Suppressor macrophage treated with lipopolysaccharide for 4 hours (primary cell): ENCODE measurements around the gene ACAD8.
"Not testable (repeated sequence)": the region's sequence is repeated elsewhere in the genome, so short reads cannot be mapped to it uniquely, and the experiment has no call there.

Experiments
- DNase-seq: peaks from one replicate; pipeline ENCODE4 v3.0.0-alpha.2; 2020

ACAD8 gene

GRCh38 chr11:134270250-134270714 is 16.9 kb downstream of the ACAD8 start:
- DNase-seq = no peak

- DNase-seq = no peak
These were observed 18.6 kb downstream of the ACAD8 start for GRCh38 chr11:134271978-134272377.

- no peak for DNase-seq
These were observed 19.3 kb downstream of the ACAD8 start for GRCh38 chr11:134272381-134273316.

- no peak for DNase-seq
These were observed 19.9 kb downstream of the ACAD8 start for GRCh38 chr11:134273317-134273712.

- no peak for DNase-seq
These were observed 21.8 kb downstream of the ACAD8 start for GRCh38 chr11:134275188-134275533.

- DNase-seq = peak; percentile 27
These were observed 22.4 kb downstream of the ACAD8 start, which contains the start of gene GLB1L3 for GRCh38 chr11:134275534-134276395. Gene GLB1L3, plus strand, starts transcription at chr11:134276379. Its CDS starts 362 bp downstream, at chr11:134276741.

GRCh38 chr11:134276396-134277182 is 23.2 kb downstream of the ACAD8 start:
- no peak for DNase-seq

GRCh38 chr11:134277183-134278001 is 24.0 kb downstream of the ACAD8 start:
- DNase-seq = no peak

GRCh38 chr11:134278356-134278755 is 25.0 kb downstream of the ACAD8 start:
- DNase-seq = no peak

- DNase-seq = not testable (repeated sequence)
These were observed 28.3 kb downstream of the ACAD8 start for GRCh38 chr11:134281635-134282034.

- no peak for DNase-seq
These were observed 29.0 kb downstream of the ACAD8 start for GRCh38 chr11:134282121-134283045.

GRCh38 chr11:134283461-134284230 is 30.3 kb downstream of the ACAD8 start:
- no peak for DNase-seq

- DNase-seq = not testable (repeated sequence)
These were observed 31.0 kb downstream of the ACAD8 start for GRCh38 chr11:134284349-134284748.

GRCh38 chr11:134287561-134287960 is 34.2 kb downstream of the ACAD8 start:
- DNase-seq = no peak

GRCh38 chr11:134288486-134288885 is 35.1 kb downstream of the ACAD8 start:
- no peak for DNase-seq

GRCh38 chr11:134289167-134289566 is 35.8 kb downstream of the ACAD8 start:
- no peak for DNase-seq

GRCh38 chr11:134289789-134290188 is 36.4 kb downstream of the ACAD8 start:
- DNase-seq = no peak

GRCh38 chr11:134290646-134291045 is 37.3 kb downstream of the ACAD8 start:
- no peak for DNase-seq

- no peak for DNase-seq
These were observed 37.8 kb downstream of the ACAD8 start for GRCh38 chr11:134291196-134291595.

GRCh38 chr11:134292661-134293060 is 39.3 kb downstream of the ACAD8 start:
- DNase-seq = no peak
